ENCODE measurements around the gene PROX1. TPM values are rescaled to one million over a fixed set of nuclear protein-coding genes. Genes with fewer than 3 reads are reported as not detected.

The PROX1 gene
- total RNA-seq, 2 donors from 2014 or later, result not detected

- no peaks in the 10 kb centered on the region for H3K9me3 ChIP-seq (ENCODE audit: control insufficient read depth, low read length, poor library complexity, severe bottlenecking)
- Mint-ChIP-seq H3K4me1 (no peaks in the 10 kb centered on the region), H3K4me3 (no peak overlapping the region), H3K27me3 (peaks cover 7% of the 10 kb centered on the region), H3K27ac (no peak overlapping the region), H3K36me3 (ENCODE audit: low read depth) (no peaks in the 10 kb centered on the region)
- DNase-seq (no peak), ATAC-seq (no peak)
These were observed 78.4 kb downstream of the PROX1 start for GRCh38 chr1:214066190-214066589.

GRCh38 chr1:214066936-214067335, 79.2 kb downstream of the PROX1 start:
- H3K4me3 Mint-ChIP-seq, result no peak overlapping the region

GRCh38 chr1:214067397-214067796, 79.6 kb downstream of the PROX1 start:
- no peaks in the 10 kb centered on the region for H3K9me3 ChIP-seq (ENCODE audit: control insufficient read depth, low read length, poor library complexity, severe bottlenecking)
- H3K36me3 Mint-ChIP-seq (ENCODE audit: low read depth), result no peaks in the 10 kb centered on the region
- H3K4me1 Mint-ChIP-seq, result no peaks in the 10 kb centered on the region
- no peak for ATAC-seq
- H3K27ac Mint-ChIP-seq, result no peak overlapping the region
- H3K4me3 Mint-ChIP-seq, result no peak overlapping the region
- DNase-seq, result no peak
- peaks cover 7% of the 10 kb centered on the region for H3K27me3 Mint-ChIP-seq

More at GRCh38 chr1:214066936-214067335, 79.2 kb downstream of the PROX1 start:
- no peak for DNase-seq
- Mint-ChIP-seq H3K36me3 (ENCODE audit: low read depth) (no peaks in the 10 kb centered on the region), H3K27me3 (peaks cover 7% of the 10 kb centered on the region), H3K4me1 (no peaks in the 10 kb centered on the region), H3K27ac (no peak overlapping the region)
- no peaks in the 10 kb centered on the region for H3K9me3 ChIP-seq (ENCODE audit: control insufficient read depth, low read length, poor library complexity, severe bottlenecking)
- no peak for ATAC-seq

GRCh38 chr1:214067853-214068703, 80.3 kb downstream of the PROX1 start:
- Mint-ChIP-seq H3K27me3 (peaks cover 7% of the 10 kb centered on the region), H3K4me3 (no peak overlapping the region), H3K36me3 (ENCODE audit: low read depth) (no peaks in the 10 kb centered on the region), H3K4me1 (no peaks in the 10 kb centered on the region), H3K27ac (no peak overlapping the region)
- ATAC-seq (no peak), DNase-seq (no peak)
- no peaks in the 10 kb centered on the region for H3K9me3 ChIP-seq (ENCODE audit: control insufficient read depth, low read length, poor library complexity, severe bottlenecking)

GRCh38 chr1:214068979-214069378, 81.2 kb downstream of the PROX1 start:
- H3K27ac Mint-ChIP-seq, result no peak overlapping the region

GRCh38 chr1:214071469-214071868, 83.7 kb downstream of the PROX1 start:
- peaks cover 7% of the 10 kb centered on the region for H3K27me3 Mint-ChIP-seq
- H3K36me3 Mint-ChIP-seq (ENCODE audit: low read depth), result no peaks in the 10 kb centered on the region
- H3K4me1 Mint-ChIP-seq, result no peaks in the 10 kb centered on the region
- no peak overlapping the region for H3K27ac Mint-ChIP-seq
- DNase-seq (no peak), ATAC-seq (no peak)
- H3K4me3 Mint-ChIP-seq, result no peak overlapping the region
- no peaks in the 10 kb centered on the region for H3K9me3 ChIP-seq (ENCODE audit: control insufficient read depth, low read length, poor library complexity, severe bottlenecking)

More at GRCh38 chr1:214068979-214069378, 81.2 kb downstream of the PROX1 start:
- Mint-ChIP-seq H3K36me3 (ENCODE audit: low read depth) (no peaks in the 10 kb centered on the region), H3K4me3 (no peak overlapping the region), H3K4me1 (no peaks in the 10 kb centered on the region), H3K27me3 (peaks cover 7% of the 10 kb centered on the region)
- ATAC-seq (no peak), DNase-seq (no peak)
- H3K9me3 ChIP-seq (ENCODE audit: control insufficient read depth, low read length, poor library complexity, severe bottlenecking), result no peaks in the 10 kb centered on the region

- Mint-ChIP-seq H3K27ac (no peak overlapping the region), H3K27me3 (peaks cover 7% of the 10 kb centered on the region), H3K36me3 (ENCODE audit: low read depth) (no peaks in the 10 kb centered on the region), H3K4me1 (no peaks in the 10 kb centered on the region), H3K4me3 (no peak overlapping the region)
- no peaks in the 10 kb centered on the region for H3K9me3 ChIP-seq (ENCODE audit: control insufficient read depth, low read length, poor library complexity, severe bottlenecking)
- DNase-seq (no peak), ATAC-seq (no peak)
These were observed 84.8 kb downstream of the PROX1 start for GRCh38 chr1:214072426-214073157.

- ATAC-seq (no peak), DNase-seq (no peak)
- no peak overlapping the region for H3K27ac Mint-ChIP-seq
- H3K4me3 Mint-ChIP-seq, result no peak overlapping the region
- H3K36me3 Mint-ChIP-seq (ENCODE audit: low read depth), result no peaks in the 10 kb centered on the region
- H3K9me3 ChIP-seq (ENCODE audit: control insufficient read depth, low read length, poor library complexity, severe bottlenecking), result no peaks in the 10 kb centered on the region
- no peaks in the 10 kb centered on the region for H3K4me1 Mint-ChIP-seq
- peaks cover 7% of the 10 kb centered on the region for H3K27me3 Mint-ChIP-seq
These were observed 86.7 kb downstream of the PROX1 start for GRCh38 chr1:214074477-214074876.

- no peaks in the 10 kb centered on the region for H3K9me3 ChIP-seq (ENCODE audit: control insufficient read depth, low read length, poor library complexity, severe bottlenecking)
- no peak overlapping the region for H3K4me3 Mint-ChIP-seq
- peaks cover 4% of the 10 kb centered on the region for H3K27me3 Mint-ChIP-seq
- no peak for ATAC-seq
- H3K27ac Mint-ChIP-seq, result no peak overlapping the region
- no peak for DNase-seq
- no peaks in the 10 kb centered on the region for H3K36me3 Mint-ChIP-seq (ENCODE audit: low read depth)
- no peaks in the 10 kb centered on the region for H3K4me1 Mint-ChIP-seq
These were observed 87.7 kb downstream of the PROX1 start for GRCh38 chr1:214075305-214075998.

GRCh38 chr1:214075999-214076707, 88.4 kb downstream of the PROX1 start:
- H3K36me3 Mint-ChIP-seq (ENCODE audit: low read depth), result no peaks in the 10 kb centered on the region
- H3K4me1 Mint-ChIP-seq, result no peaks in the 10 kb centered on the region
- DNase-seq, result no peak
- no peak overlapping the region for H3K27ac Mint-ChIP-seq
- H3K27me3 Mint-ChIP-seq, result no peaks in the 10 kb centered on the region
- no peak overlapping the region for H3K4me3 Mint-ChIP-seq
- H3K9me3 ChIP-seq (ENCODE audit: control insufficient read depth, low read length, poor library complexity, severe bottlenecking), result no peaks in the 10 kb centered on the region
- ATAC-seq, result no peak

- Mint-ChIP-seq H3K4me3 (no peak overlapping the region), H3K27me3 (no peaks in the 10 kb centered on the region), H3K27ac (no peak overlapping the region), H3K4me1 (no peaks in the 10 kb centered on the region), H3K36me3 (ENCODE audit: low read depth) (no peaks in the 10 kb centered on the region)
- no peak for ATAC-seq
- DNase-seq, result no peak
- H3K9me3 ChIP-seq (ENCODE audit: control insufficient read depth, low read length, poor library complexity, severe bottlenecking), result no peaks in the 10 kb centered on the region
These were observed 88.9 kb downstream of the PROX1 start for GRCh38 chr1:214076708-214077065.

GRCh38 chr1:214078950-214079349, 91.2 kb downstream of the PROX1 start:
- Mint-ChIP-seq H3K4me1 (no peaks in the 10 kb centered on the region), H3K27ac (no peak overlapping the region), H3K36me3 (ENCODE audit: low read depth) (no peaks in the 10 kb centered on the region), H3K4me3 (no peak overlapping the region), H3K27me3 (peaks cover 5% of the 10 kb centered on the region)
- DNase-seq (no peak), ATAC-seq (no peak)
- no peaks in the 10 kb centered on the region for H3K9me3 ChIP-seq (ENCODE audit: control insufficient read depth, low read length, poor library complexity, severe bottlenecking)

GRCh38 chr1:214085325-214085724, 97.6 kb downstream of the PROX1 start:
- H3K36me3 Mint-ChIP-seq (ENCODE audit: low read depth), result no peaks in the 10 kb centered on the region
- H3K9me3 ChIP-seq (ENCODE audit: control insufficient read depth, low read length, poor library complexity, severe bottlenecking), result no peaks in the 10 kb centered on the region
- peaks cover 5% of the 10 kb centered on the region for H3K27me3 Mint-ChIP-seq
- no peaks in the 10 kb centered on the region for H3K4me1 Mint-ChIP-seq
- no peak for ATAC-seq
- H3K4me3 Mint-ChIP-seq, result no peak overlapping the region
- no peak overlapping the region for H3K27ac Mint-ChIP-seq
- DNase-seq, result no peak
